Trophoblast cell (in vitro differentiated cells and primary cell): ENCODE measurements around the gene TOLLIP.

Experiments
- DNase-seq, 2 donors: peaks; one replicate each; pipeline ENCODE4 v3.0.0-alpha.2; 2016
- H2AFZ ChIP-seq: 2 replicates; pipeline ENCODE4 v1.6.1; 2013; ENCODE audit warnings: low read length, moderate library complexity, mild to moderate bottlenecking; ENCODE audit not compliant: insufficient read depth, poor library complexity
- H2AK5ac ChIP-seq: 2 replicates; pipeline ENCODE4 v1.6.1; 2013; ENCODE audit warnings: mild to moderate bottlenecking, low read length
- H2BK120ac ChIP-seq: 2 replicates; pipeline ENCODE4 v1.6.1; 2013; ENCODE audit warnings: low read length, mild to moderate bottlenecking, moderate library complexity; ENCODE audit not compliant: insufficient read depth, poor library complexity
- H2BK12ac ChIP-seq: 2 replicates; pipeline ENCODE4 v1.6.1; 2013; ENCODE audit warnings: mild to moderate bottlenecking, low read length, moderate library complexity
- H2BK5ac ChIP-seq: 2 replicates; pipeline ENCODE4 v1.6.1; 2013; ENCODE audit warnings: low read length, low read depth, moderate library complexity, mild to moderate bottlenecking; ENCODE audit not compliant: poor library complexity
- H3K14ac ChIP-seq: 2 replicates; pipeline ENCODE4 v1.6.1; 2013; ENCODE audit warnings: mild to moderate bottlenecking, low read length
- H3K18ac ChIP-seq: 2 replicates; pipeline ENCODE4 v1.6.1; 2013; ENCODE audit warnings: mild to moderate bottlenecking, low read length
- H3K23ac ChIP-seq: 2 replicates; pipeline ENCODE4 v1.6.1; 2013; ENCODE audit warnings: low read length
- H3K27ac ChIP-seq: 2 replicates; pipeline ENCODE4 v1.5.1; 2013; ENCODE audit warnings: low read depth, mild to moderate bottlenecking, inconsistent platforms, low read length, moderate library complexity
- H3K27me3 ChIP-seq: 2 replicates; pipeline ENCODE4 v1.6.1; 2013; ENCODE audit warnings: inconsistent platforms, mild to moderate bottlenecking, low read length, moderate library complexity; ENCODE audit not compliant: insufficient read depth
- H3K36me3 ChIP-seq, 2 experiments: 1 replicate in 1 of 2; 2 replicates in 1 of 2; pipeline ENCODE4 v1.6.1; 2013; ENCODE audit warnings: low read length in 2 of 2, mild to moderate bottlenecking in 2 of 2, moderate library complexity in 1 of 2; ENCODE audit not compliant: insufficient read depth in 2 of 2, control insufficient read depth in 1 of 2
- H3K4ac ChIP-seq: 2 replicates; pipeline ENCODE4 v1.6.1; 2013; ENCODE audit warnings: low read depth, mild to moderate bottlenecking, low read length, moderate library complexity
- H3K4me1 ChIP-seq, 2 experiments: 1 replicate in 1 of 2; 2 replicates in 1 of 2; pipeline ENCODE4 v1.6.1; 2013; ENCODE audit warnings: low read length in 2 of 2, mild to moderate bottlenecking in 2 of 2, moderate library complexity in 1 of 2; ENCODE audit not compliant: insufficient read depth in 2 of 2, control insufficient read depth in 1 of 2
- H3K4me2 ChIP-seq: 2 replicates; pipeline ENCODE4 v1.6.1; 2013; ENCODE audit warnings: inconsistent platforms, mild to moderate bottlenecking, low read length, moderate library complexity
- H3K4me3 ChIP-seq: 2 replicates; pipeline ENCODE4 v1.5.1; 2013; ENCODE audit warnings: mild to moderate bottlenecking, low read depth, low read length, inconsistent platforms
- H3K79me1 ChIP-seq: one replicate; pipeline ENCODE4 v1.6.1; 2013; ENCODE audit warnings: low read length
- H3K79me2 ChIP-seq: 2 replicates; pipeline ENCODE4 v1.6.1; 2013; ENCODE audit warnings: low read length, mild to moderate bottlenecking; ENCODE audit not compliant: control insufficient read depth, insufficient read depth, poor library complexity
- H3K9ac ChIP-seq: 2 replicates; pipeline ENCODE4 v1.6.1; 2013; ENCODE audit warnings: mild to moderate bottlenecking, low read length
- H3K9me3 ChIP-seq: 2 replicates; pipeline ENCODE4 v1.6.1; 2013; ENCODE audit warnings: low read depth, mild to moderate bottlenecking, control low read depth, inconsistent platforms, low read length; ENCODE audit not compliant: insufficient read depth
- H4K12ac ChIP-seq: 2 replicates; pipeline ENCODE4 v1.6.1; 2013; ENCODE audit warnings: low read depth, mild to moderate bottlenecking, low read length, moderate library complexity
- H4K8ac ChIP-seq: 2 replicates; pipeline ENCODE4 v1.6.1; 2013; ENCODE audit warnings: low read depth, mild to moderate bottlenecking, low read length, moderate library complexity
- H4K91ac ChIP-seq: one replicate; pipeline ENCODE4 v1.6.1; 2013; ENCODE audit warnings: low read depth, mild to moderate bottlenecking, low read length, moderate library complexity
- WGBS: extraction: QIAGEN DNeasy Blood & Tissue Kit; methylation state at CpG from one replicate; pipeline ENCODE4 v1.1.7; 2013; ENCODE audit warnings: missing lambda C conversion rate; ENCODE audit not compliant: insufficient read length, insufficient coverage; ENCODE audit errors: extremely low coverage; 5-methylcytosine and 5-hydroxymethylcytosine counted together

Gene TOLLIP

DNA sequence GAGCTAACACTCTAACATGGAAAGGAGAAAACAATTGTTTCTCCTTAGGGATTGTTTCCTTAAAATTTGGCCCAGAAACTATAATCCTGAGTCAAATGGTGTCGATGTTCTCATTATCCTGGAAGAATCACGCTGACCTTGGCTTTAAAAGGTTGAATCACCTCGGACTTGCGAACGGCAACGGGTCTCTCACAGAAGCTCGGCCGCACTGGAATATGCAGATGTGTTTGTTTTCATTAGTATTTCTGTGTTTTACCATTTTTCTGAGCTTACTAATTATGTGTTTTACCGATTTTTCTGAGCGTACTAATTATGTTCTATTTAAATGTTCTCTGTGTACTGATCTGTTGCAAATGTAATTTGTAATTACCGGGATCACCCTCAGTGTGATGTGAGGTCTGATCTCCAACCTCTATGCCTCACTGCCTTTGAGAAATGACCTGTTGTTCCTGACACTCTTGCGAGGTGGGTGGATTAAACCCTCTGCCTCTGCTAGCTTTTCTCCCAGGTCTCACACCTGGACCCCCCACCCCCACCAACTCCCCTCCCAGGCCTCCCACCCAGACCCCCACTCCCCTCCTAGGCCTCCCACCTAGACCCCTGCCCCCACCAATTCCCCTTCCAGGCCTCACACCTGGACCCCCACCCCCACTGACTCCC is 42.0 kb upstream of the TOLLIP start:
- no peak overlapping the region for H3K14ac ChIP-seq
- H3K4me3 ChIP-seq: no peak overlapping the region
- no peak overlapping the region for H3K9ac ChIP-seq
- H2BK5ac ChIP-seq: no peak overlapping the region
- no peak overlapping the region for H4K91ac ChIP-seq
- no peak overlapping the region for H3K4me2 ChIP-seq
- no peak overlapping the region for H3K23ac ChIP-seq
- no peak overlapping the region for H2AK5ac ChIP-seq
- no peak overlapping the region for H2BK12ac ChIP-seq
- H4K12ac ChIP-seq: no peak overlapping the region
- no peak for DNase-seq
- no peak overlapping the region for H4K8ac ChIP-seq
- no peaks in the 10 kb centered on the region for H3K79me2 ChIP-seq
- no peak overlapping the region for H2BK120ac ChIP-seq
- no peaks in the 10 kb centered on the region for H3K27me3 ChIP-seq
- H3K27ac ChIP-seq: no peak overlapping the region
- H3K4me1 ChIP-seq: no peaks in the 10 kb centered on the region
- H3K79me1 ChIP-seq: no peaks in the 10 kb centered on the region
- no peak overlapping the region for H3K18ac ChIP-seq
- no peaks in the 10 kb centered on the region for H3K36me3 ChIP-seq
- H2AFZ ChIP-seq: no peak overlapping the region
- no CpG with 5 or more reads among the region's 12 CpGs for WGBS
- no peak overlapping the region for H3K4ac ChIP-seq
- no peaks in the 10 kb centered on the region for H3K9me3 ChIP-seq

DNA sequence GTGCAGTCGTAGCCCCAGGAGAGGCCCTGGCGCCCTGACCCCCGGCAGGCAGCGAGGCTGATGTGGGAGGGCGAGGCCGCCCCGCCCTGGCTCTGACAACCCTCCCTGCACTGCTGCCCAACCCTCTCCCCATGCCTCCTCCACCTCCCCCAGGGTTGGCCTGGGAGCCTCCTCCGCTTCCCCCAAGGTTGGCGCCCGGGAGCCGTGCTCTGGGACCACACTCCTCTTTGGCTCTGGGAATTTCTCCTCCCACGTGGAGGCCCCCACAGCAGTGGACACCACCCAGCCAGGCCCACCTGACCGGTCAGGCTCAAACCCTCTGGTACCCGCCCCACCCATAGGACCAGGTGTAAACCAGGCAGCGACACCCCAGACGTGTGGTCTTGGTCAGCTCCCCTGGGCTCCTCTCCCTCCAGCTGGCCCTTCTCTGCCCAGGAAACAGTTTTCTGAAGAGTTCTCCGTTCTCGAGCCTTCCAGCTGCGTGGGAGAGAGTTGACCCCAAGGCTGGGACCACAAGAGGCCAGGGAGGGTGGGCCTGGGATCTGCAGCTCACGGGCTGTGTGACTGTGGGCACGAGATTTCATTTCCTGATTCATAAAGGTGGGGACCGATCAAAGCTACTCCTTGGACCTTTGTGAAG is 40.8 kb upstream of the TOLLIP start:
- no peak overlapping the region for H2AK5ac ChIP-seq
- no peak overlapping the region for H4K91ac ChIP-seq

DNA sequence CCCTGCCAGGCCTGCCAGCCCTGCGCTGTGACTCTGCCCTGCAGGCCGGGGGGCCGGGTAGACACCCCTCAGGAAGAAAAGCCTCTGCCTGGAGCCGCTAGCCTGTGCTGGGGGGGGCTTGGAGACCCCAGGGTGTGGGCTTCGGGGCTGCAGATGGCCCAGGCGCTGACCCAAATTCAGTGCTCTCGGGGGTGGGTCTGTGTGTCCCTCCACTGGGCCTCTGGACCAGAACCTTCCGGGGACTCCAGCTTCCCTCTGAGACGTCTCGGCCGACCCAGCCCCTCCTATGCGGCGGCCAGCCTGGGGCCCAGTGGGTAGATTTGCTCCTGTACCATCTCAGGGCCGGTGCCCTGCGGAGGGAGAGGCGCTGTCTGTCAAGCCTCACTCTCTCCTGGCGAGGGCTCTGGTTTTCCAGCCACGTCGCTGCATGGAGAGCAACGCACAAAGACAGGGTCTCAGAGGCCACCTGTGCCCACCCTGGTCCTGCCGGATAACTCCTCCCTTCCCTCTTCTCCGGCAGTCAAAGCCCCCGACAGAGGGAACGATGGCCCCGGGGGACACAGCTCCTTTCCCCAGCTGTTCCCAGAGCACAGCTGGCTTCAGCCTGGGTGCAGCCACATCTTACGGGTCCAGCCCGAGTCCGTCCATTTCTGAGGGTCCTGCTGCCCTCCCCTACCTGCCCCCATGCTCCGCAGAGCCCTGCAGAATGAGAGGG is 40.1 kb upstream of the TOLLIP start:
- no CpG with 5 or more reads among the region's 29 CpGs for WGBS
- Histone ChIP-seq H3K4ac (no peak overlapping the region), H3K36me3 (no peaks in the 10 kb centered on the region), H3K27ac (no peak overlapping the region), H3K4me1 (no peaks in the 10 kb centered on the region), H2BK120ac (no peak overlapping the region), H3K9ac (no peak overlapping the region), H2AK5ac (no peak overlapping the region), H3K79me2 (no peaks in the 10 kb centered on the region), H3K18ac (no peak overlapping the region), H3K14ac (no peak overlapping the region), H4K91ac (no peak overlapping the region), H4K8ac (no peak overlapping the region), H3K79me1 (no peaks in the 10 kb centered on the region), H3K9me3 (no peaks in the 10 kb centered on the region), H4K12ac (no peak overlapping the region), H2BK12ac (no peak overlapping the region), H3K4me3 (no peak overlapping the region), H3K23ac (no peak overlapping the region), H3K4me2 (no peak overlapping the region), H3K27me3 (no peaks in the 10 kb centered on the region), H2AFZ (no peak overlapping the region), H2BK5ac (no peak overlapping the region)
- DNase-seq: no peak

More for the DNA sequence above, 40.8 kb upstream of the TOLLIP start:
- H2BK12ac ChIP-seq: no peak overlapping the region
- no peak overlapping the region for H3K4me2 ChIP-seq
- H3K14ac ChIP-seq: no peak overlapping the region
- H2BK5ac ChIP-seq: no peak overlapping the region
- no peak overlapping the region for H3K4ac ChIP-seq
- H3K4me3 ChIP-seq: no peak overlapping the region
- H3K79me2 ChIP-seq: no peaks in the 10 kb centered on the region
- no peaks in the 10 kb centered on the region for H3K79me1 ChIP-seq
- H4K12ac ChIP-seq: no peak overlapping the region
- no peak for DNase-seq
- H2AFZ ChIP-seq: no peak overlapping the region
- no peaks in the 10 kb centered on the region for H3K4me1 ChIP-seq
- no peak overlapping the region for H2BK120ac ChIP-seq
- no peaks in the 10 kb centered on the region for H3K27me3 ChIP-seq
- no peak overlapping the region for H3K23ac ChIP-seq
- no peak overlapping the region for H3K27ac ChIP-seq
- H3K36me3 ChIP-seq: no peaks in the 10 kb centered on the region
- no CpG with 5 or more reads among the region's 22 CpGs for WGBS
- no peak overlapping the region for H3K9ac ChIP-seq
- H3K18ac ChIP-seq: no peak overlapping the region
- H3K9me3 ChIP-seq: no peaks in the 10 kb centered on the region
- no peak overlapping the region for H4K8ac ChIP-seq

DNA sequence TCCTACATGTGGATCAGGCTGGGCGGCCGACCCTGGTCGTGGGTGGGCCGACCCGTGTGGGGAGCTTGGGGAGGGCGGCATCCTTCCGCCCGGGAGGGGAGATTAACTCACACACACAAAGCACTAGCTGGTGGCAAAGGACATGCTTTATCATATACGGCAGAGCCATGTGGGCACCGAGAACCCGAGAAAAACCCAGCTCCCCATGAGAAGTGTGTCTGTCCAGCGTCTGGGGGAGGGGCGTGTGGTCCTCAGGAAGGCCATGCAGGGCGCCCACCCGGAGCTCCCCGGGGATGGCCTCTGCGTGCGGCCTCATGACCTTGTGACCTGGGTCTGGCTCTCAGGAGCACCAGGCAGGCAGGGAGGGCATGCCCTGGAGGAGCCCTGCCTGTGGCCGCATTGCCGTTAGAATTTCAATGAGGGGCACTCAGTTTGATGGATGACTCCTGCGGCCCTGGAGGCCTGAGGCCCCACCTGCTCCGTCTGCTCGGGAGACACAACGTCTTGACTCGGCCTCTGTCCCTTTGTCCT is 39.4 kb upstream of the TOLLIP start:
- no peak overlapping the region for H3K4me2 ChIP-seq
- H3K9ac ChIP-seq: no peak overlapping the region
- no peak overlapping the region for H3K14ac ChIP-seq
- no peak overlapping the region for H3K4ac ChIP-seq
- no peak overlapping the region for H4K8ac ChIP-seq
- H3K18ac ChIP-seq: no peak overlapping the region
- no peak overlapping the region for H4K12ac ChIP-seq
- no peak overlapping the region for H2AFZ ChIP-seq
- no CpG with 5 or more reads among the region's 25 CpGs for WGBS
- H2BK120ac ChIP-seq: no peak overlapping the region
- H3K79me2 ChIP-seq: no peaks in the 10 kb centered on the region
- no peak overlapping the region for H2AK5ac ChIP-seq
- DNase-seq: no peak
- no peaks in the 10 kb centered on the region for H3K4me1 ChIP-seq
- no peak overlapping the region for H2BK12ac ChIP-seq
- no peaks in the 10 kb centered on the region for H3K27me3 ChIP-seq
- no peak overlapping the region for H3K4me3 ChIP-seq
- no peak overlapping the region for H3K23ac ChIP-seq
- H3K79me1 ChIP-seq: no peaks in the 10 kb centered on the region
- no peaks in the 10 kb centered on the region for H3K36me3 ChIP-seq
- H2BK5ac ChIP-seq: no peak overlapping the region
- H3K27ac ChIP-seq: no peak overlapping the region
- H3K9me3 ChIP-seq: no peaks in the 10 kb centered on the region
- no peak overlapping the region for H4K91ac ChIP-seq
